ENCODE measurements around the gene NCKAP5L.

DNA sequence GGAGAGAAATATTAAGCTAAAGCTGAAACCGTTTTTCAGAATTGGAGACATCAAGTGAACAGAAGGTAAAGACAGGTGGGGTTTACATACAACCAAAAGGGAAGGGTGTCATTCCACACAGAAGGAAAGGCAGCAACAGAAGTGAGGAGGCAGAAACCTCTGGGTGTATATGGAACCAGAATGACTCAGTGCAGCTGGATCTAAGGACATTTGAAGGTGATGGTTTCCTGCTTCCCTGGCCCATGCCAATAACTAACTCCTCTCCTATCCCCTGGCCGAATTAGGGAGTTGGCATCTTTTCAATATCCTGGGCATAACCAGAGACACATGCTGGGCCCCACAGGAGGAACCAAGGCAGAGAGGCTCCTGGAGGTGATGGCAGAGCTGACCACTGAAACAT, 8.4 kb downstream of the NCKAP5L start:
- TF ChIP-seq, protein P1, sequence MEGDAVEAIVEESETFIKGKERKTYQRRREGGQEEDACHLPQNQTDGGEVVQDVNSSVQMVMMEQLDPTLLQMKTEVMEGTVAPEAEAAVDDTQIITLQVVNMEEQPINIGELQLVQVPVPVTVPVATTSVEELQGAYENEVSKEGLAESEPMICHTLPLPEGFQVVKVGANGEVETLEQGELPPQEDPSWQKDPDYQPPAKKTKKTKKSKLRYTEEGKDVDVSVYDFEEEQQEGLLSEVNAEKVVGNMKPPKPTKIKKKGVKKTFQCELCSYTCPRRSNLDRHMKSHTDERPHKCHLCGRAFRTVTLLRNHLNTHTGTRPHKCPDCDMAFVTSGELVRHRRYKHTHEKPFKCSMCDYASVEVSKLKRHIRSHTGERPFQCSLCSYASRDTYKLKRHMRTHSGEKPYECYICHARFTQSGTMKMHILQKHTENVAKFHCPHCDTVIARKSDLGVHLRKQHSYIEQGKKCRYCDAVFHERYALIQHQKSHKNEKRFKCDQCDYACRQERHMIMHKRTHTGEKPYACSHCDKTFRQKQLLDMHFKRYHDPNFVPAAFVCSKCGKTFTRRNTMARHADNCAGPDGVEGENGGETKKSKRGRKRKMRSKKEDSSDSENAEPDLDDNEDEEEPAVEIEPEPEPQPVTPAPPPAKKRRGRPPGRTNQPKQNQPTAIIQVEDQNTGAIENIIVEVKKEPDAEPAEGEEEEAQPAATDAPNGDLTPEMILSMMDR (conservative IDR thresholded peaks at IDR 0.05), result no peak
- TF ChIP-seq EZH2 (IDR thresholded peaks at IDR 0.05; ENCODE audit: low read depth), result no peak
